Stomach (tissue), 9 donors: ENCODE results near the gene BBX. TPM values are rescaled to one million over a fixed set of nuclear protein-coding genes. Genes with fewer than 3 reads are reported as not detected.
"Not testable (repeated sequence)": the region's sequence is repeated elsewhere in the genome, so short reads cannot be mapped to it uniquely, and the experiment has no call there.

Experiments
- DNase-seq, 2 donors: peaks; one replicate each; pipeline versions ENCODE4 v3.0.0 to v3.0.0-alpha.2; 2013 to 2019
- H3K27ac ChIP-seq, 5 donors: fragments of 200-600 bp in 4 of 5; sonication (generic) in 4 of 5; one replicate each; pipeline ENCODE4 v1.5.1; 2013 to 2019; ENCODE audit warnings: mild to moderate bottlenecking in 1 of 5, moderate library complexity in 1 of 5
- H3K27me3 ChIP-seq, 3 donors: fragments of 200-600 bp; sonication (generic); one replicate each; pipeline ENCODE4 v1.5.1; 2017 to 2019; ENCODE audit warnings: mixed run types in 1 of 3
- H3K36me3 ChIP-seq, 4 donors: fragments of 200-600 bp; sonication (generic); 1 replicate in 3 of 4; 2 replicates in 1 of 4; pipeline ENCODE4 v1.5.1; 2016 to 2019
- H3K4me1 ChIP-seq, 4 donors: fragments of 200-600 bp; sonication (generic); one replicate each; pipeline ENCODE4 v1.5.1; 2016 to 2019
- H3K4me3 ChIP-seq, 4 donors: fragments of 200-600 bp; sonication (generic) in 3 of 4; one replicate each; pipeline ENCODE4 v1.5.1; 2016 to 2019; ENCODE audit warnings: mild to moderate bottlenecking in 1 of 4
- H3K9me3 ChIP-seq, 4 donors: fragments of 200-600 bp; sonication (generic); one replicate each; pipeline ENCODE4 v1.5.1; 2016 to 2019
- EP300 ChIP-seq: sonication (generic); formaldehyde crosslinking; IDR thresholded peaks from one replicate; pipeline ENCODE4 v1.6.1; 2017; ENCODE audit warnings: antibody characterized with exemption
- POLR2A ChIP-seq, 4 donors: fragments of 450-650 bp; IDR thresholded peaks; one replicate each; pipeline ENCODE4 v1.6.1; 2016; ENCODE audit warnings: antibody characterized with exemption in 4 of 4, control low read depth in 2 of 4, mild to moderate bottlenecking in 1 of 4, moderate library complexity in 1 of 4
- POLR2AphosphoS5 ChIP-seq, 3 donors: sonication (generic); formaldehyde crosslinking; IDR thresholded peaks; one replicate each; pipeline ENCODE4 v1.6.1; 2016; ENCODE audit warnings: antibody characterized with exemption in 3 of 3
- WGBS, 5 donors: extraction: QIAGEN DNeasy Blood & Tissue Kit in 3 of 5; methylation state at CpG; one replicate each; pipeline versions ENCODE4 v1.1.5 to v1.1.7; 2013 to 2018; 5-methylcytosine and 5-hydroxymethylcytosine counted together
- intact Hi-C: fragments of 100-400 bp; cut with DNase I; formaldehyde crosslinking; loops from one replicate; pipeline ENCODE4 v1.15.1; 2023; ENCODE audit warnings: low total_unique reads
- polyA plus RNA-seq, 3 donors: library from polyadenylated mRNA; stranded (reverse); fragments of 200-250 nt; gene quantifications; one replicate each; pipeline ENCODE4 v1.2.3, GENCODE V29; 2013
- total RNA-seq, 5 donors: library from RNA; depleted of rRNA; stranded (reverse); fragments of >200 nt; gene quantifications; one replicate each; pipeline versions ENCODE4 v1.1.0 to v1.2.3, GENCODE V29; 2014 to 2016
- TF ChIP-seq, protein P1 (sequence below), 7 experiments: fragments of 450-650 bp in 4 of 7; fragments of 200-600 bp in 3 of 7; sonication (generic) in 3 of 7; IDR thresholded peaks; one replicate each; pipeline ENCODE4 v1.5.1; 2016 to 2019; ENCODE audit warnings: antibody characterized with exemption in 7 of 7, control low read depth in 2 of 7, mild to moderate bottlenecking in 1 of 7
- donor health status: healthy with polysubstance abuse.
- donor health status: Bipolar disorder and iron deficiency.
- donor health status: healthy.

Gene BBX
- total and polyA plus RNA-seq, 8 donors, result 4.6 to 81.1 (median 45.2) TPM

DNA sequence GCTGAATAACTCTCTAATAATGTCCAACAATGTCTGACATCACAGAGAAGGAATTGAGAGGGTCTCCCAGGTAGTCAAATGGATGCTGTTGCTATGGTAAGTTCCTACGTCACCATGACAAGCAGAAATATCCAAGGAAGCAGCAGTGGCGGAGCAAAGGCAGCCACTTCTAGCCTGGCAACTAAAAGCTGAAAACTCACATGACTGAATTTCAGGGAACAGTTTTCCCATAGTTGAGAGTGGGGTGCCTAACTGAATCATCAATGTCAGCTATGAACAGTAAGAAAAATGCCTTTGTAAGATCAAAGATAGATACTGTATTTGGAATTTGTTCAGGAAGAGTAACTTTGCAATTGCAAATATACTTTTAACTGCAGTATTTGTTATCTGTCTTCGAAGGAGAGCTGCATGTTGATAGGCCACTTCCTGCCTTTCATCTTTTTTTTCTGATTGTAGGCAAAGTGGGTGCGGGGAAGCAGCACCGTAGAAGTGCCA, 161.7 kb downstream of the BBX start:
- TF ChIP-seq EP300 (no peak), POLR2A (IDR thresholded peaks at IDR 0.05) (no peak), POLR2AphosphoS5 (IDR thresholded peaks at IDR 0.05) (no peak)
- TF ChIP-seq, protein P1, sequence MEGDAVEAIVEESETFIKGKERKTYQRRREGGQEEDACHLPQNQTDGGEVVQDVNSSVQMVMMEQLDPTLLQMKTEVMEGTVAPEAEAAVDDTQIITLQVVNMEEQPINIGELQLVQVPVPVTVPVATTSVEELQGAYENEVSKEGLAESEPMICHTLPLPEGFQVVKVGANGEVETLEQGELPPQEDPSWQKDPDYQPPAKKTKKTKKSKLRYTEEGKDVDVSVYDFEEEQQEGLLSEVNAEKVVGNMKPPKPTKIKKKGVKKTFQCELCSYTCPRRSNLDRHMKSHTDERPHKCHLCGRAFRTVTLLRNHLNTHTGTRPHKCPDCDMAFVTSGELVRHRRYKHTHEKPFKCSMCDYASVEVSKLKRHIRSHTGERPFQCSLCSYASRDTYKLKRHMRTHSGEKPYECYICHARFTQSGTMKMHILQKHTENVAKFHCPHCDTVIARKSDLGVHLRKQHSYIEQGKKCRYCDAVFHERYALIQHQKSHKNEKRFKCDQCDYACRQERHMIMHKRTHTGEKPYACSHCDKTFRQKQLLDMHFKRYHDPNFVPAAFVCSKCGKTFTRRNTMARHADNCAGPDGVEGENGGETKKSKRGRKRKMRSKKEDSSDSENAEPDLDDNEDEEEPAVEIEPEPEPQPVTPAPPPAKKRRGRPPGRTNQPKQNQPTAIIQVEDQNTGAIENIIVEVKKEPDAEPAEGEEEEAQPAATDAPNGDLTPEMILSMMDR (IDR thresholded peaks at IDR 0.05), result no peak
- Histone ChIP-seq H3K4me1 (peaks cover 0 to 39% (median 13%) of the 10 kb centered on the region in 4 donors), H3K27ac (no peak overlapping the region), H3K36me3 (no peaks in the 10 kb centered on the region), H3K4me3 (no peak overlapping the region), H3K9me3 (no peaks in the 10 kb centered on the region), H3K27me3 (no peaks in the 10 kb centered on the region)
- WGBS, 5 donors, result 33 to 46% (median 42%) methylated on average over 5 of the region's 5 CpGs
- intact Hi-C loops, result no loop called here
- peak in 1 of 2 donors; percentile 40 for DNase-seq

GRCh38 chr3:107685383-107685782, 162.6 kb downstream of the BBX start:
- WGBS, 5 donors, result 90 to 100% (median 95%) methylated on average over 2 of the region's 2 CpGs
- intact Hi-C loops, result no loop called here

GRCh38 chr3:107687056-107687581, 164.4 kb downstream of the BBX start:
- Histone ChIP-seq H3K4me1 (peaks cover 0 to 24% (median 7%) of the 10 kb centered on the region in 4 donors), H3K27ac (no peak overlapping the region), H3K27me3 (no peaks in the 10 kb centered on the region), H3K9me3 (no peaks in the 10 kb centered on the region), H3K4me3 (no peak overlapping the region), H3K36me3 (no peaks in the 10 kb centered on the region)
- no peak for DNase-seq
- intact Hi-C loops, result no loop called here
- TF ChIP-seq POLR2A (IDR thresholded peaks at IDR 0.05) (no peak), POLR2AphosphoS5 (IDR thresholded peaks at IDR 0.05) (no peak), EP300 (no peak)
- TF ChIP-seq, protein P1 (IDR thresholded peaks at IDR 0.05), result no peak
- 85 to 92% (median 89%) methylated on average over 5 of the region's 5 CpGs for WGBS, 5 donors

More at GRCh38 chr3:107685383-107685782, 162.6 kb downstream of the BBX start:
- TF ChIP-seq EP300 (no peak), POLR2AphosphoS5 (IDR thresholded peaks at IDR 0.05) (no peak), POLR2A (IDR thresholded peaks at IDR 0.05) (no peak)
- no peaks in the 10 kb centered on the region for H3K27me3 ChIP-seq
- peaks cover 0 to 30% (median 10%) of the 10 kb centered on the region in 4 donors for H3K4me1 ChIP-seq
- no peak overlapping the region for H3K27ac ChIP-seq
- no peak for DNase-seq
- no peaks in the 10 kb centered on the region for H3K9me3 ChIP-seq
- no peaks in the 10 kb centered on the region for H3K36me3 ChIP-seq
- H3K4me3 ChIP-seq, result no peak overlapping the region

GRCh38 chr3:107689355-107689754, 166.6 kb downstream of the BBX start:
- Histone ChIP-seq H3K36me3 (no peaks in the 10 kb centered on the region), H3K27me3 (no peaks in the 10 kb centered on the region), H3K4me1 (peaks cover 0 to 8% (median 3%) of the 10 kb centered on the region in 4 donors), H3K4me3 (no peak overlapping the region), H3K27ac (no peak overlapping the region), H3K9me3 (no peaks in the 10 kb centered on the region)
- DNase-seq, result no peak
- TF ChIP-seq, protein P1 (IDR thresholded peaks at IDR 0.05), result no peak
- TF ChIP-seq POLR2A (IDR thresholded peaks at IDR 0.05) (no peak), EP300 (no peak), POLR2AphosphoS5 (IDR thresholded peaks at IDR 0.05) (no peak)
- WGBS, 5 donors, result 59 to 66% (median 65%) methylated on average over 6 of the region's 6 CpGs
- intact Hi-C loops, result no loop called here

GRCh38 chr3:107690522-107691138, 167.9 kb downstream of the BBX start:
- H3K36me3 ChIP-seq, result no peaks in the 10 kb centered on the region
- 17 to 33% (median 21%) methylated on average over 2 of the region's 2 CpGs for WGBS, 5 donors
- TF ChIP-seq, protein P1 (IDR thresholded peaks at IDR 0.05), result peak in 5 of 7 experiments; percentile 21 to 57 (median 37)
- TF ChIP-seq POLR2A (IDR thresholded peaks at IDR 0.05), result no peak
- TF ChIP-seq POLR2AphosphoS5 (IDR thresholded peaks at IDR 0.05), result no peak
- no peak for TF ChIP-seq EP300

DNA sequence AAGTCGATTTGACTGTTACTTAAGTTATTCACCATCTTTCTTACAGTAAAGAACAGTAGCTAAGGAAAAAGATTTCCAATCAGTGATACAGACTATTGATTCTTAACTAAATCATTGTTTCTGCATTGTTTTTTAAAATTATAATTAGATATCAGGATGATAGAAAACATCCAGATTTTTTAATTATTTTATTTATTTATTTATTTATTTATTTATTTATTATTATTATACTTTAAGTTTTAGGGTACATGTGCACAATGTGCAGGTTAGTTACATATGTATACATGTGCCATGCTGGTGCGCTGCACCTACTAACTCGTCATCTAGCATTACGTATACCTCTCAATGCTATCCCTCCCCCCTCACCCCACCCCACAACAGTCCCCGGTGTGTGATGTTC, 169.2 kb downstream of the BBX start:
- 94 to 100% (median 97%) methylated on average over 5 of the region's 5 CpGs for WGBS, 5 donors

More at GRCh38 chr3:107690522-107691138, 167.9 kb downstream of the BBX start:
- peak in 1 of 2 donors; percentile 73 for DNase-seq
- Histone ChIP-seq H3K27ac (no peak overlapping the region), H3K9me3 (no peaks in the 10 kb centered on the region), H3K4me1 (no peaks in the 10 kb centered on the region), H3K27me3 (no peaks in the 10 kb centered on the region), H3K4me3 (no peak overlapping the region)
- intact Hi-C loops, result no loop called here

GRCh38 chr3:107697348-107697747, 174.6 kb downstream of the BBX start:
- H3K27ac ChIP-seq, H3K9me3 ChIP-seq, H3K4me1 ChIP-seq, intact Hi-C loops, H3K27me3 ChIP-seq, H3K36me3 ChIP-seq, DNase-seq: not testable (repeated sequence)
- 14 to 48% (median 38%) methylated on average over 5 of the region's 6 CpGs for WGBS, 5 donors
- H3K4me3 ChIP-seq, result peak overlapping the region; percentile 30 to 43 (median 32)

More for the DNA sequence above, 169.2 kb downstream of the BBX start:
- H3K27me3 ChIP-seq, intact Hi-C loops, H3K9me3 ChIP-seq, H3K27ac ChIP-seq, H3K4me1 ChIP-seq, H3K4me3 ChIP-seq, H3K36me3 ChIP-seq, DNase-seq: not testable (repeated sequence)
